Amniotic epithelial cell (primary cell): Measurements from ENCODE around the gene TNFRSF6B.
A peak's percentile ranks its signal among the peaks of the same experiment; 100 is the strongest.

ENCODE experiments used
- DNase-seq: peaks from one replicate; pipeline ENCODE4 v3.0.0-alpha.2; 2010; ENCODE audit warnings: low read depth

The TNFRSF6B gene

DNA sequence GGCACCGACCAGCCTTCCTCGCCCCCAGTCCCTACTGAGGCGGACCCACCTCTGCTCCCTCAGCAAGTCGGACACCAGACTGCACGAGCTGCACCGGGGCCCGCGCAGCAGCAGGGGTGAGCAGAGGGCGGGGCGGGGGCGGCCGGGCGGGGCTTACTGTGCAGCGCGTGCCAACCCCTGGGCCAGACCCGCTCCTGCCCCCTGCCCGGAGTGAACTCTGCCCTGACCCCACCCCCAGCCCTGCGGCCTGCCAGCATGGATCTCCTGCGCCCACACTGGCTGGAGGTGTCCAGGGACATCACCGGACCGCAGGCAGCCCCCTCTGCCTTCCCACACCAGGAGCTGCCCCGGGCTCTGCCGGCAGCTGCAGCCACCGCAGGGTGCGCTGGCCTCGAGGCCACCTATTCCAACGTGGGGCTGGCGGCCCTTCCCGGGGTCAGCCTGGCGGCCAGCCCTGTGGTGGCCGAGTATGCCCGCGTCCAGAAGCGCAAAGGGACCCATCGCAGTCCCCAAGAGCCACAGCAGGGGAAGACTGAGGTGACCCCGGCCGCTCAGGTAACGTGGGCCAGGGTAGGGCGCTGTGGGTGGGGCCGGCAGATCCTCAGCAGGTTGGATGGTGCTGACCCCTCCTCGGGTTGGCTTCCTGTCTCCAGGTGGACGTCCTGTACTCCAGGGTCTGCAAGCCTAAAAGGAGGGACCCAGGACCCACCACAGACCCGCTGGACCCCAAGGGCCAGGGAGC is 41.7 kb downstream of the TNFRSF6B start:
- DNase-seq: no peak

DNA sequence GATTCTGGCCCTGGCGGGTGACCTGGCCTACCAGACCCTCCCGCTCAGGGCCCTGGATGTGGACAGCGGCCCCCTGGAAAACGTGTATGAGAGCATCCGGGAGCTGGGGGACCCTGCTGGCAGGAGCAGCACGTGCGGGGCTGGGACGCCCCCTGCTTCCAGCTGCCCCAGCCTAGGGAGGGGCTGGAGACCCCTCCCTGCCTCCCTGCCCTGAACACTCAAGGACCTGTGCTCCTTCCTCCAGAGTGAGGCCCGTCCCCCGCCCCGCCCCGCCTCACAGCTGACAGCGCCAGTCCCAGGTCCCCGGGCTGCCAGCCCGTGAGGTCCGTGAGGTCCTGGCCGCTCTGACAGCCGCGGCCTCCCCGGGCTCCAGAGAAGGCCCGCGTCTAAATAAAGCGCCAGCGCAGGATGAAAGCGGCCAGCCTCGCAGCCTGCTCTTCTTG is 42.3 kb downstream of the TNFRSF6B start:
- no peak for DNase-seq

DNA sequence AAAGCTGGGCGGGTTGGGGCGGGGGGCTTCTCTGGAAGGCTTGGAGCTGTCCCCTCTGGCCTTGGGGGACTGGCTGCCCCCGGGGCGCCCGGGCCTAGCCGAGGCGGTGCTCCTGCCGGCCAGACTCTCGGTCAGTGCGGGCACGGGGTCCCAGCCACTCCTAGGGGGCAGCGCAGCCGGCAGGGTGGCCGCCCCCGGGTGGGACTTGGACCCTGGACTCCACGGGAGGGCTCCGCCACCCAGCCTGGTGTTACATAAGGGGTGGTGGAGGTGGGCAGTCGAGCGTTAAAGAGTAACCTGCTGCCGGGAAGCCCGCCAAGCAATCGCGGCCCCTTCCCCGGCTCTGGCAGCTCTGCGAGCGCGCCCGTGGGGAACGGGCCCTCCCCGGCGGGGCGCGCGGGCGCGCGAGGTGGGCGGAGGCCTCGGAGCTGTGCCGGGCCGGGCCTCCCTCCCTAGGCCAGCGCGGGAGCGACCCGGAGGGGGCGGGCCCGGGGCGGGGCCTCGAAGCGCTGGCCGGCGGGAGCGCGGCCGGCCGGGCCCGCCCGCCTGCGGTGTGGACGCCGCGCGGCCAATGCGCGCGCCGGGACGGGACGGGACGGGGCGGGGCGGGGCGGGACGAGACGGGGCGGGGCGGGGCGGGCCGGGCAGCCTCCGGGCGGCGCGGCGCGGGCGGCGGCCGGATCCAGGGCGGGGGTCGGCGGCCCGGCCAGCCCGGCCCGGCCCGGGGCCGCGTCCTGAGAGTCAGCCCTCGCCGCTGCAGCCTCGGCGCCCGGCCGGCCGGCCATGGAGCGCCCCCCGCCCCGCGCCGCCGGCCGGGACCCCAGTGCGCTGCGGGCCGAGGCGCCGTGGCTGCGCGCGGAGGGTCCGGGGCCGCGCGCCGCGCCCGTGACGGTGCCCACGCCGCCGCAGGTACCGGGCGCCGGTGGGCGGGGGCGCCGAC is 42.9 kb downstream of the TNFRSF6B start, which contains the start of gene SLC2A4RG:
TSS of gene SLC2A4RG (plus strand) at position 647 of the 940 bp plus-strand sequence. CDS start at position 784, 137 bp downstream.
- DNase-seq: peak; percentile 60

DNA sequence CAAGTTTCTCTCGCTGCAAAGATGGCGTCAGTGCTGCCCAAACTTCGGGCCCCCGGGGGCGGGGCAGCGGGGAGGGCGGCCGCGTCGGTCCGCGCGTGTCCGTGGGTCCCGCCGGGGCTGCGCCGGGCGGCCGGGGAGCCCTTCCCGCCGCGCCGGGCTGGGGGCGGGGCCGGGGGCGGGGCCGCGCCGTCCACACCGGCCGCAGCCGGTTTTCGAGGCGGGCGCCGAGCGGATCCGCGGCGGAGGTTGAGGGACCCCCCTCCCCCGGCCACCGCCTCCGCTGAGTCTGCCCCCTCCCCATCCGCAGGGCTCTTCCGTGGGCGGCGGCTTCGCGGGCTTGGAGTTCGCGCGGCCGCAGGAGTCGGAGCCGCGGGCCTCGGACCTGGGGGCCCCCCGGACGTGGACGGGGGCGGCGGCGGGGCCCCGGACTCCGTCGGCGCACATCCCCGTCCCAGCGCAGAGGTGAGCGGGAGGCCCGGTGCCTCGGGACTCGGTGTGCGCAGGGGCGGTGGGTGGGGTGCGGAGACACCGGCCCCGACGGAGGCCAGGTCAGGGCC is 43.7 kb downstream of the TNFRSF6B start:
- peak; percentile 20 for DNase-seq

DNA sequence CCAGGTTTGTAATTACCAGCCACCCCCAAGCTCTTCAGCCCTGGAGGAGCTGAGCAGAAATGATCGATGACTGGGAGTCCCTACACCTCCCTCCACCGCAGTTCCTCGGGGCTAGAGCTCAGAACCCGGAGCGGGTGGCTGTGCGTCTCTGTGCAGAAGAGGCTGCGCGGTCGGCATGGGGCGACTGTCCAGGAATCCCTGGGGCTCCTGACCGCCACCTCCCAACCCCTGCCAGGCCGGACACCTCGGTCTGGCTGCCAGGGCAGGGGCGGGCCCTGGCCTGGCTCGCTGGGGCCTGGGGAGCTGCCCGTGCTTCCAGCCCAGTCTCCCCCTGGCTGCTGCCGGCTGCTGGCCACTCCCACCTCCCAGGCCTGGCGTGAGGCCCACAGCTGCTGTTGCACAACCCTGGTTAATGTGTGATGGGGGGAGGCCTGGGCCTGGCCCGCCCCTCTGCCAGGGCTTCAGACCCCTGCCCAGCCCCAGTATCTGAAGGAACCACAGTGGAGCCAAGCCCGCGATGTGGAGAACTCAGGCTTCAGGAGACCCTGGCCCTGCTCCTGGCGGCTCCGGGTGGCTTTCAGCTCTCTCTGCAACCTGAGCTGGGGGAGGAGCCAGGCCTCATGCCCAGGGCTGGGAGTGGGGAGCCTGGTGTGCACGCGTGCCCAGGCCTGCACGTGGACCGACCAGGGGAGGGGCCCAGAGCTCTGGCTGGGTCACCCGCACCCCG is 44.3 kb downstream of the TNFRSF6B start:
- peak; percentile 89 for DNase-seq

DNA sequence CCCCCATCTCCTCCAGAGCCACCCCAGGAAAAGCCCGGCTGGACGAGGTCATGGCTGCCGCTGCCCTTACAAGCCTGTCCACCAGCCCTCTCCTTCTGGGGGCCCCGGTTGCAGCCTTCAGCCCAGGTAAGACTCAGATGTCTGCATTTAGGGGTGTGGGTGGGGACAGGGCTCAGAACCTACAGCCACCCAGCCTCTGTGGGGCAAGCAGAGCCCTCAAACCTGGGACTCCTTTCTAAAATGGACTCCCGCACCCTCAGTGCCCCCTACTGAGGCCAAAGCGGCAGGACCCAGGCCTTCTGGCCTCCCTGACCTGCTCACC is 44.9 kb downstream of the TNFRSF6B start:
- no peak for DNase-seq

DNA sequence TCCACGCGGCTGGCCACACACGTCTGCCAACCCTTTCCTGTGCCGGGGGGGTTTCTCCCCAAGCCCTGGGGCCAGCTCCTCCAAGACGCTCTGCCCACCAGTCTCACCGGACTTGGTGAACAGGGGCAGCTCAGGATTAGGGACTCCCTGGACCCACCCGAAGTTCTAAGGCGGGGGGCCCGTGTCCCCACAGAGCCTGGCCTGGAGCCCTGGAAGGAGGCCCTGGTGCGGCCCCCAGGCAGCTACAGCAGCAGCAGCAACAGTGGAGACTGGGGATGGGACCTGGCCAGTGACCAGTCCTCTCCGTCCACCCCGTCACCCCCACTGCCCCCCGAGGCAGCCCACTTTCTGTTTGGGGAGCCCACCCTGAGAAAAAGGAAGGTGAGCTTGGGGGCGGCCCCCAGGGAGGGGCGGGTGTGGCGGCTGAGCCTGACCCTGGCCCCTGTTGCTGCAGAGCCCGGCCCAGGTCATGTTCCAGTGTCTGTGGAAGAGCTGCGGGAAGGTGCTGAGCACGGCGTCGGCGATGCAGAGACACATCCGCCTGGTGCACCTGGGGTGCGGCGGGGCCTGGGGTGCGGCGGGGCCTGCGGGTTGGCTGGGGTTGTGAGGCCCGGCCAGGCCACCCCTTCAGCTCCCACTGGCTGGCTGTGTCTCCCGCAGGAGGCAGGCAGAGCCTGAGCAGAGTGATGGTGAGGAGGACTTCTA is 45.4 kb downstream of the TNFRSF6B start:
- DNase-seq: no peak

DNA sequence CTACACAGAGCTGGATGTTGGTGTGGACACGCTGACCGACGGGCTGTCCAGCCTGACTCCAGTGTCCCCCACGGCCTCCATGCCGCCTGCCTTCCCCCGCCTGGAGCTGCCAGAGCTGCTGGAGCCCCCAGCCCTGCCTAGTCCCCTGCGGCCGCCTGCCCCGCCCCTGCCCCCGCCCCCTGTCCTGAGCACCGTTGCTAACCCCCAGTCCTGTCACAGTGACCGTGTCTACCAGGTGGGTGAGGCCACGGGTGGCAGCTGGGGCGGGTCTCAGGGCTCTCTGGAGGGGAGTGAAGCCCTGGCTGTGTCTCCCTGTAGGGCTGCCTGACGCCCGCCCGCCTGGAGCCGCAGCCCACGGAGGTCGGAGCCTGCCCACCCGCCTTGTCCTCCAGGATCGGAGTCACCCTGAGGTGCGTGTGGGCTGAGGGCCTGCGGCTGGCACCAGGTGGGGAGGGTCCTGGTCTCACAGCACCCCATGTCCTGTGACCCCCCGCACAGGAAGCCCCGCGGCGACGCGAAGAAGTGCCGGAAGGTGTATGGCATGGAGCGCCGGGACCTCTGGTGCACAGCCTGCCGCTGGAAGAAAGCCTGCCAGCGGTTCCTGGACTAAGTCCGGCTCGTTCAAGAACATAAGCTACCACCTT is 46.1 kb downstream of the TNFRSF6B start:
- DNase-seq: no peak

DNA sequence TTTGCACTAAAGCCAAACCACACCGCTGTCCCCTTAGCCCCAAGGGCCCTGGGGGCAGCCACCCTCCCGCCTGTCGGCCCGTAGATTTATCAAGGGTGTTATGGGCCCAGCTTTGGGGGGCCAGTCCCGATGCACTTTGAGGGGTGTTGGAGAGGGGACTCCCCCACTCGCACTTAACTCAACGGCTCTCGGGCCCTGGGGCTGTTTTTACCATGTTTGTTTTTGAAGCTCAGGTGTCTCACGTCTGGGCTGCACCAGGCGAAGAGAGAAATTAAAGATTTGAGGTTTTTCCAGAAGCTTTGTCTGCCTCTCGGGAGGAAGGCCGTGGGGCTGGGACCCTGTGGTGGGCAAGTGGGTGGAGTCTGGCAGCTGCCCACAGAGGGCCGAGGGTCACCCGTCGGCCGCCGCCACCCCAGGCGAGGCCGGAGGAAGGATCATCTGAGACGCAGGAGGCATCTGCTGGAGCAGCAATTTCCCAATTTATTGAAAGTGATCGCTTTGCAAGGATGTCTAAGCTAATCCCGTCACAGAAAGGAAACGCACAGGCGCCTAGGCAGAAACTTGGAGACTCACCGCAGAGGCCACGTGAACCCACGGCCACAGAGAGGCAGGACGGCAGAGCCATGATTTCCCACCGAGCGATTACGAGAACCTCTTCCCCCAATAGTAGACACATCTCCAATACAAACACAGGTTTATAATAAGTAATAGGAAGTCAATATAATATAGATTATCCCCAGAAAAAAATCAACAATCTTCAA is 46.9 kb downstream of the TNFRSF6B start:
- DNase-seq: no peak

DNA sequence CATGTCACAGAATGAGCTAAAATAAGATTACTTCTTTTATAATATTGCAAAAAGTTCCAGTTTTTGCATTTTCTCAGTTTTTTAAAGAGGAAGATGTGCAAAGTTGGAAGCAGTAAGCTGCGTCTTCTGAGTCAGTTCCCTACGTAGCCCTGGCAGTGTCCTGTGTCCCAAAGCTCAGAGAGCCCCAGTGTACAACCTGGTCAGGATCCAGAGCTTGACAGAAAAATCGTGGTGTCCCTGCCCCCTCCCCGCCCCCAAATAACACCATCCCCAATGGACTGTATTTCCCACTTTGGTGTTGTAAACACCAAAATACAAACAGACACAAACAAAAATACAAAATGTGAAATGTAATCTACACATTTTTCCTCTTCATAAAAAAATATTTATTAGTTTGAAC is 47.7 kb downstream of the TNFRSF6B start:
- no peak for DNase-seq

DNA sequence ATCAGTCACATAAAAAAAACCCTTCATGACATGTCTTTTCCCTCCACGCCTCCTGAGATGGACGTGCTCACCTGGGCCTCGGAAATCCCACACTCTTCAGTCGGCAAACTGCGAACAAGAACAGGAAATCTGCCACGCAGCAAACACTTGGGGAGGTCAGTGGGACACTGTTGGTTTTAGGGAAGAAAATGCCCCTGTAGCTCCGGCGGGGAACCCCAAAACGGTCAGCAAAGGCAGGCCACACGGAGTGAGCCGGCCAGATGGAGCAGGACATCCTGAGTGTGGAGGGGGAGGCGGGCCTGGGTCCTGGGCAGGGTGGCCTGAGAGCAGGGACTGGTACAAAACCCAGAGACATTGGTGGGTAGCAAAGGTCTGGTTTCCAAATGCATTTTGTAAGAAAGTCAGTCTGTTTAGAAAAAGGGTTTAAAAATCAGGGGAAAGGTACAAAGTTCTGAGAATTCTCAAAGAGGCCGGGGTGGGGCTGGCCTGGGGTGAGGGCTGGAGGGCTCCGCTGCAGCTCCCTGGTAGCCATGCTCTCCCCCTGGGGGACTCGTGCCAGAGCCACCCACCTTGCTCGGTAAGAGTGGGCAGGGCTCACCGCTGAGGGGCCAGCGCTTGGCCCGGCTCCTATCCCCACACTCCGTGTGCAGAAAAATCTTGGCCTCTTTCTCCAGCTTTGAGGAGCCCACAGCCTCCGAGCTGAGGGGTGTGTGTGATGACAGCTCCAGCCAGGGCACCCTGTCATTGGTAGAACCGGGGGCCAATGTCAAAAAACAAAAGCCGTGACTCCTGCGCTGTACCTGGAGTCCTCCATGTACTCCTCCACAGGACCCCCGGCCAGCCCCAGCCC is 48.3 kb downstream of the TNFRSF6B start:
- no peak for DNase-seq

DNA sequence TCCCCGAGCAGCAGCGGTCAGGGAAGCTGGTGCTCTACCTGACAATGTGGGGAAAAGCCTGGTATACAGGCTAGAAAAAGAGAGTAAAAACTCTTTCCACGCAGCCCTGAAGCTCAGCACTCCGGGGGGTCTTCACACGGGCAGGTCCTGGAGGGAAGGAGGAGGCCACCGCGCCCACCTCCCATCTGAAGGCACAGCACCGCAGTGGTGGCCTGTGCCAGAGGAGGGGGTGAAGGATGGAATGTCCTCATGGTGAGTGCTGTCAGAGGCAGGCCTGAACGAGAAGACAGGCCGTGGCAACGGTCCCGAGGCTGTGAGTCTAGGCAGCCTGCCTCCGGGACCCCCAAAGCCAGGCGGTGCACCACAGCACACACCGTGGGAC is 49.0 kb downstream of the TNFRSF6B start:
- no peak for DNase-seq

DNA sequence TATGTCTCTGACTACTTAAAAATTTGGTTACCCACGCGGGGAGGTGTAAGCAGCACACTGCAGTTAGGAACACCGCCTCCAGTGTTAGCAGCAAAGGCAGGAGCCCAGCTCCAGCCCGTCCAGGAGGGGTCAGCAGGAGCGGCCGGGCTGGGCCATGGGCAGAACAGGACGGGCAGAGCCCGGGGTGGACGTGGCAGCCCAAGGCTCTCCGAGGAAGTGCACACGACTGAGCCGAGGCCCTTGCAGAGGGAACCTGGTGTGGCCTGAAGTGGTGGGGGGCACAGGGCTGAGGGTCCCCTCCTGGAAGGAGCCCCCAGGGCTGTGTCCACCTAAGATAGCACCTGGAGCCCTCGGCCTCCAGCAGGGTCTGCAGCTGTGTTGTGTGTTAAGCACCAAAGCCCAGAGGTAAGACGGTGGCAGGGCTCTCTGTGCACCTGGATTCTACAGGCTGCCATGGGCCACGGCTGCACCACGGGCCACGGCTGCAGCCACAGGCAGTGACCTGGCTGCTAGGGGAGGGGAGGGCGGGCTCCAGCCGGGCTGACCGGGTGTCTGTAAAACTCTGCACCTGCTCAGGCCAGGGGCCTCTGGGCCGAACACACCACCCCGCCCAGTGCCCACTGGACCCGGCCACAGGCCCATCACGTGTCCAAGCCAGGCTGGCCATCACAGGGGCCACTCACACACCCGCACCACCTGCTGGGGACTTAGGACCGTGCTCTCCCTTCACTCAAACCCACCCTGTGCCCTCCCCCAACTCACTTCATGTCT is 49.7 kb downstream of the TNFRSF6B start:
- no peak for DNase-seq

DNA sequence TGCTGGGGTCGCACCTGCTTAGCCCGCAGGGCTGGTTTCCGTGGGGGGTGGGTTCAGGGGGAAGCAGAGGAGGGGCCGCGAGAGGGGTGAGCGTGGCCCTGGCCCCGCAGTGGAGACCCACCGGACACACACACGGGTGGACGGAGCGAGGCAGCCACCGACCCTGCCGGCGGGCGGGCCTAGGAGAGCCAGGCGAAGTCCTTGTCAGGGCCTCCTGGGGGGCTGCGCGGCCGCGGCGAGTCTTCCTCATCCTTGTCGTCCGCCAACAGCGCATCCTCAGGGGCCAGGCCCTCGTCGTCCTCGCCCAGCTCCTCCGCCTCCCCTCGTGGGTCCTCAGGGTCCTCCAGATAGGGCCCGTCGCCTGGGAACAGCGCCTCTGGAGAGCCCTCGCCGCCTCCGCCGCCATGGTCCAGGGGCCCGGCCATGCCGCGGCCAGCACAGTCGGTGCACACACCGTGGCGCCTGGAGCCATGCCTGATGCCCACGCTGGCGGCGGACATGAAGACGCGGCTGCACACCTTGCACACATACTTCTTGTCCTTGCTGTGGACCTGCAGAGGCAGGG is 50.4 kb downstream of the TNFRSF6B start:
- DNase-seq: no peak

DNA sequence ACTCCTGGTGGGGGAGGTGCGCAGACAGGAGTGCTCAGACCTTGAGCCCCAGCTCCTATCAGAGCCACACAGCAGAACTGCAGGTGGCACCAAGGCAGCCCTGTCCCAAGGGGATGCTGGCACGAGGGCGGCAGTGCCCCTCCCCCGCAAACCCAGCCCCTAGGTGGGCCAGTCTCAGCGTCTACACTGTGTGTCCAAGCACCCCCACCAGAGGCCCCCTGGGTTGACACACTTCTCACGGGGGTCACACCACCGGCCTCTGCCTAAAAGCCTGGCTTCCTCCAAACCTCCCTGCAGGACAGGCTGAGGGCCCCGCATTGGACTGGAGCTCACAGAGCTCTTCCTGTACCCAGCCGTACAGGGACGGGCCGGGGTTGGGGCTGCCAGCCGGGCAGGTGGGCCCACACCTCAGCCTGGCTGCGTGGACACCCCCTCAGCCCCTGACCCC is 51.2 kb downstream of the TNFRSF6B start:
- DNase-seq: no peak
